Lung (tissue), 12 donors: ENCODE data around the gene LRRC8A. TPM values are rescaled to one million over a fixed set of nuclear protein-coding genes. Genes with fewer than 3 reads are reported as not detected.

Experiments
- ATAC-seq: fragments of 200-7000 bp; cut with Tn5 transposase; one replicate; pipeline ENCODE4 v1.9.1; 2020; ENCODE audit warnings: moderate number of reproducible peaks; ENCODE audit not compliant: insufficient read depth, low FRiP score
- DNase-seq, 3 donors: peaks; one replicate each; pipeline ENCODE4 v3.0.0-alpha.2; 2013 to 2017
- H3K27ac ChIP-seq, 2 donors: one replicate each; pipeline ENCODE4 v1.5.1; 2013; ENCODE audit warnings: mild to moderate bottlenecking in 2 of 2, moderate library complexity in 2 of 2, control low read depth in 1 of 2, inconsistent platforms in 1 of 2, low read depth in 1 of 2, low read length in 1 of 2
- H3K27me3 ChIP-seq, 3 donors: one replicate each; pipeline ENCODE4 v1.5.1; 2013; ENCODE audit warnings: low read length in 2 of 3; ENCODE audit not compliant: control insufficient read depth in 3 of 3, insufficient read depth in 3 of 3
- H3K36me3 ChIP-seq, 4 donors: one replicate each; pipeline ENCODE4 v1.5.1; 2013; ENCODE audit warnings: low read length in 4 of 4, mild to moderate bottlenecking in 1 of 4, moderate library complexity in 1 of 4; ENCODE audit not compliant: control insufficient read depth in 4 of 4, insufficient read depth in 4 of 4
- H3K4me1 ChIP-seq, 5 donors: one replicate each; pipeline ENCODE4 v1.5.1; 2013; ENCODE audit warnings: low read length in 5 of 5, mild to moderate bottlenecking in 2 of 5, moderate library complexity in 1 of 5; ENCODE audit not compliant: control insufficient read depth in 5 of 5, insufficient read depth in 5 of 5
- H3K4me3 ChIP-seq: one replicate; pipeline ENCODE4 v1.5.1; 2013; ENCODE audit warnings: mild to moderate bottlenecking, control low read depth, moderate library complexity
- H3K9ac ChIP-seq, 2 donors: one replicate each; pipeline ENCODE4 v1.5.1; 2013; ENCODE audit warnings: low read length in 2 of 2, control low read depth in 1 of 2; ENCODE audit not compliant: insufficient read depth in 1 of 2
- H3K9me3 ChIP-seq, 4 donors: one replicate each; pipeline ENCODE4 v1.5.1; 2013; ENCODE audit warnings: low read length in 3 of 4, mild to moderate bottlenecking in 1 of 4, moderate library complexity in 1 of 4; ENCODE audit not compliant: control insufficient read depth in 4 of 4, insufficient read depth in 3 of 4
- WGBS, 2 donors: extraction: QIAGEN DNeasy Blood & Tissue Kit; methylation state at CpG; one replicate each; pipeline ENCODE4 v1.1.7; 2013; 5-methylcytosine and 5-hydroxymethylcytosine counted together
- polyA plus RNA-seq, 2 donors: library from polyadenylated mRNA; stranded (reverse); fragments of 200-250 nt; gene quantifications; one replicate each; pipeline ENCODE4 v1.2.1, GENCODE V29; 2013
- total RNA-seq, 2 donors: library from RNA; depleted of rRNA in 1 of 2; stranded (reverse); fragments of >200 nt in 1 of 2; gene quantifications; one replicate each; pipeline ENCODE4 v1.2.1, GENCODE V29; 2014 to 2021
- TF ChIP-seq, protein P1 (sequence below): IDR thresholded peaks from 2 replicates; pipeline ENCODE4 v1.5.1; 2012; ENCODE audit warnings: mild to moderate bottlenecking; ENCODE audit errors: control extremely low read depth, extremely low read depth
- donor health status: control.
- donor health status: control.
- donor health status: Bipolar disorder and iron deficiency.
- donor health status: healthy.
- donor health status: DM: yes; HTN: yes; CAD: no.

The LRRC8A gene
- total and polyA plus RNA-seq, 4 donors, result 26.6 to 66.9 (median 45.6) TPM

DNA sequence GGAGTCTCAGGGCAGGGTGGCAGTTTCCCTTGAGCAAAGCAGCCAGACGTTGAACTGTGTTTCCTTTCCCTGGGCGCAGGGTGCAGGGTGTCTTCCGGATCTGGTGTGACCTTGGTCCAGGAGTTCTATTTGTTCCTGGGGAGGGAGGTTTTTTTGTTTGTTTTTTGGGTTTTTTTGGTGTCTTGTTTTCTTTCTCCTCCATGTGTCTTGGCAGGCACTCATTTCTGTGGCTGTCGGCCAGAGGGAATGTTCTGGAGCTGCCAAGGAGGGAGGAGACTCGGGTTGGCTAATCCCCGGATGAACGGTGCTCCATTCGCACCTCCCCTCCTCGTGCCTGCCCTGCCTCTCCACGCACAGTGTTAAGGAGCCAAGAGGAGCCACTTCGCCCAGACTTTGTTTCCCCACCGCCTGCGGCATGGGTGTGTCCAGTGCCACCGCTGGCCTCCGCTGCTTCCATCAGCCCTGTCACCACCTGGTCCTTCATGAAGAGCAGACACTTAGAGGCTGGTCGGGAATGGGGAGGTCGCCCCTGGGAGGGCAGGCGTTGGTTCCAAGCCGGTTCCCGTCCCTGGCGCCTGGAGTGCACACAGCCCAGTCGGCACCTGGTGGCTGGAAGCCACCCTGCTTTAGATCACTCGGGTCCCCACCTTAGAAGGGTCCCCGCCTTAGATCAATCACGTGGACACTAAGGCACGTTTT is 35.4 kb downstream of the LRRC8A start:
- TF ChIP-seq, protein P1, sequence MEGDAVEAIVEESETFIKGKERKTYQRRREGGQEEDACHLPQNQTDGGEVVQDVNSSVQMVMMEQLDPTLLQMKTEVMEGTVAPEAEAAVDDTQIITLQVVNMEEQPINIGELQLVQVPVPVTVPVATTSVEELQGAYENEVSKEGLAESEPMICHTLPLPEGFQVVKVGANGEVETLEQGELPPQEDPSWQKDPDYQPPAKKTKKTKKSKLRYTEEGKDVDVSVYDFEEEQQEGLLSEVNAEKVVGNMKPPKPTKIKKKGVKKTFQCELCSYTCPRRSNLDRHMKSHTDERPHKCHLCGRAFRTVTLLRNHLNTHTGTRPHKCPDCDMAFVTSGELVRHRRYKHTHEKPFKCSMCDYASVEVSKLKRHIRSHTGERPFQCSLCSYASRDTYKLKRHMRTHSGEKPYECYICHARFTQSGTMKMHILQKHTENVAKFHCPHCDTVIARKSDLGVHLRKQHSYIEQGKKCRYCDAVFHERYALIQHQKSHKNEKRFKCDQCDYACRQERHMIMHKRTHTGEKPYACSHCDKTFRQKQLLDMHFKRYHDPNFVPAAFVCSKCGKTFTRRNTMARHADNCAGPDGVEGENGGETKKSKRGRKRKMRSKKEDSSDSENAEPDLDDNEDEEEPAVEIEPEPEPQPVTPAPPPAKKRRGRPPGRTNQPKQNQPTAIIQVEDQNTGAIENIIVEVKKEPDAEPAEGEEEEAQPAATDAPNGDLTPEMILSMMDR, result no peak

DNA sequence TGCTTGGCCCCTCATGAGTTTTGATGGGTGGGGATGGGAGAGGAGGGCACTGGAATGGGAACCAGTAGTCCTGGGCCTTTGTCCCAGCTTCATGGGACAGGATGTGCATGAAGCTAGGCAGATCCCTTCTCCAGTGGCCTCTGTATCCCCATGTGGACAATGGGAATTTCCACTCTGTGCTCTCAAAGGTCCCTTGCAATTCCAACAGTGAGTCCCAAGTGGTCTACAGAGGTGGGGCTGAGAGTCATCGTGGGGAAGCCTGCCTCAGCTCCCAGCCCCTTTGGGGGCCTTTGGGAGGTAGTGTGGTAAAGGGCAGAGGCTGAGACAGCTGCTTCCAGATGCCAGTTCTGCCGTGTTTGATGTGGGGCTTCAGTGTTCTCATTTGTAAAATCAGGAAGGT is 37.0 kb downstream of the LRRC8A start:
- ATAC-seq, result no peak
- H3K36me3 ChIP-seq, result peaks cover 0 to 18% (median 8%) of the 10 kb centered on the region in 4 donors
- no peak for DNase-seq
- peak overlapping the region in 1 of 2 donors; percentile 0 for H3K27ac ChIP-seq
- TF ChIP-seq, protein P1, result no peak
- H3K9ac ChIP-seq, result no peak overlapping the region
- H3K9me3 ChIP-seq, result no peaks in the 10 kb centered on the region
- H3K4me3 ChIP-seq, result no peak overlapping the region
- H3K27me3 ChIP-seq, result no peaks in the 10 kb centered on the region
- H3K4me1 ChIP-seq, result peaks cover 3 to 48% (median 12%) of the 10 kb centered on the region in 5 donors
- 70% methylated on average over 2 of the region's 2 CpGs for WGBS, 2 donors

More for the DNA sequence above, 35.4 kb downstream of the LRRC8A start:
- H3K9me3 ChIP-seq, result no peaks in the 10 kb centered on the region
- H3K4me3 ChIP-seq, result no peak overlapping the region
- H3K36me3 ChIP-seq, result peaks cover 0 to 18% (median 8%) of the 10 kb centered on the region in 4 donors
- 62 to 78% methylated on average over 26 of the region's 26 CpGs for WGBS, 2 donors
- DNase-seq, result peak; percentile 86 to 94 (median 92)
- ATAC-seq, result no peak
- no peaks in the 10 kb centered on the region for H3K27me3 ChIP-seq
- peak overlapping the region in 1 of 2 donors; percentile 24 for H3K9ac ChIP-seq
- peaks cover 8 to 64% (median 25%) of the 10 kb centered on the region in 5 donors for H3K4me1 ChIP-seq
- H3K27ac ChIP-seq, result peak overlapping the region; percentile 17 to 75

DNA sequence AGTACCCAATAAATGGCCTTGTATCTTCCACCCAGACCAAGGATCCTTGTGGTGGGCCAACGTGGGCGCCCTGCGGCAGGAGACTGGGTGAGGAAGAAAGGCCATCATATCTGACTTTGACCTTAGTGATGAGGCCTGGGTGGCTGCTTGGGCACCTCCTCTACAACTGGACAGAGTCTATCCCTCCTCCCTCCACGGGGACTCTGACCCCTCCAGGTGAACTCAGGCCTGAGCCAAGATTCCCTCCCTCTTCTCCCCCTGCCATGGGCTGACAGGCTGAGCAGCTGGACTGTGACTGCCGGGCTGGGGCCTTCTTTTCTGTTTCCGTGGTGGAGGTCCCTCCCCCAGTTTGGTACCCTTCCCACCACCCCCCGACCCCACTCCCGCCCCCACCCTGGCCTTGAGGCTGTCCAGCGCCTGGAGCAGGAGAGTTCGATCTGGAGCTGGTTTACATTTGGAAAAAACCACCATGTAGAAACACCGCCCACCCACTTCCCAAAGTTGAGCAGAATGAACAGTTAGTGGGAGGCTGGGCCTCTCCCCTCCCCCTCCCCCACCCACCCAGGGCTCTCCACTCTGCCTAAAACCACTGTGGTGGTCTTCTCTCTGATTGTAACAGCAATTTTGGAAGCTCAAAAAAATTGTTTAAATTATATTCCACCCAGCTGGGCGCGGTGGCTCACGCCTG is 37.6 kb downstream of the LRRC8A start:
- 88 to 90% methylated on average over 14 of the region's 14 CpGs for WGBS, 2 donors
- ATAC-seq (no peak), DNase-seq (no peak)
- Histone ChIP-seq H3K4me1 (peaks cover 3 to 45% (median 12%) of the 10 kb centered on the region in 5 donors), H3K9me3 (no peaks in the 10 kb centered on the region), H3K27me3 (no peaks in the 10 kb centered on the region), H3K4me3 (no peak overlapping the region), H3K36me3 (peaks cover 0 to 18% (median 8%) of the 10 kb centered on the region in 4 donors), H3K9ac (no peak overlapping the region), H3K27ac (peak overlapping the region in 1 of 2 donors; percentile 51)
- TF ChIP-seq, protein P1, result no peak
